ENCODE results near the gene WDR33.

The WDR33 gene

DNA sequence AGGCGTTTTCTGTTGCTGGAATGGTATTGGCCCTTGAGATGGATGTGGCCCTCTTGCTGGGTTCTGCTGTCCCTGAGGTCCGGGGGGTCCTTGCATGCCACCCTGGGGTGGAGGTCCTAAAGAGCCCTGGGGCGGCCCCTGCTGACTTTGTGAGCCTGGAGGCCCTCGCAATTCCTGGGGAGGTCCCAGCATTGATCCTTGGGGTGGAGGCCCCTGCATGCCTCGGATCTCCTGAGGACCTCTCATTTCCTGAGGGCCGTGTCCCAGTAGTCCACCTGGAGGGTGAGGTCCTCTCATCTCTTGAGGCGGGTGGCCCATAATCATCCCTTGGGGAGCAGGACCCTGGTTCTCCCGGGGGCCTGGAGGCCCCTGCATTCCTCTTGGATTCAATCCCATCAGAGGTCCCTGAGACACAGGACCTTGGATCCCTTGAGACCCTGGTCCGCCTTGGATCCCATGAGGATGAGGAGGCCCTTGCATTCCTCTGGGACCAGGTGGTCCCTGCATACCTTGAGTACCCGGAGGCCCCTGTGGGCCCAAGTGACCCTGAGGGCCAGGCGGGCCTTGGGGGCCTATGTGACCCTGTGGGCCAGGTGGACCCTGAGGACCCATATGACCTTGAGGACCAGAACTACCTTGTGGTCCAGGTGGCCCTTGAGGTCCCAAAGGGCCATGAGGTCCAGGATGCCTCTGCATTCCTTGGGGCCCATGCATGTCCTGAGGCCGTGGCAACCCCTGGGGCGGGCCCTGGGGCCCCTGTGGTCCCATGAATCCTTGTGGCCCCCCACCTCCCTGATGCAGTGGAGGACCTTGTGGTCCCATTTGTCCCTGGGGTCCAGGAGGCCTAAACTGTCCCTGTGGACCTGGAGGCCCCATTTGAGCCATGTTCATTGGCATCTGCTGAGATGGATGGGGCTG is 91.4 kb downstream of the WDR33 start:
- DNase-seq (ENCODE audit: low read depth), result no peak

DNA sequence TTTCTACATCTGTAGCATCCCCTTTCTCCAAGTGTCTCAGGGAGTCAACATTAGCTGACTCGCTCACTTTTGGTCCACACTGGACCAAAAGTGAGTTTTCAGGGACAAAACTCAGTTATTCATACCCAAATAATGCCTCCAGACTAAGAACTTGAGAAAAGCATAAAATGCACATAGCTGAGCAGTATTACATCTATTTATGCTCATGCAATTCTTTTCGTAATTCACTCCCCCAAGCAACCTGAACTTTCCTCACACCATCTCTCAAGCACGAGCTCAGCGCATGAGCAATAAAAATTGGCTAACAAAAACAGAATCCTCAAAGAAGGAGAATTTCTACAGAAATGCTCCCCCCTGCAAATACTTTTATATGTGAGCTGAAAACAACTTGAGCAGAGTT is 92.7 kb downstream of the WDR33 start:
- DNase-seq (ENCODE audit: low read depth), result no peak

DNA sequence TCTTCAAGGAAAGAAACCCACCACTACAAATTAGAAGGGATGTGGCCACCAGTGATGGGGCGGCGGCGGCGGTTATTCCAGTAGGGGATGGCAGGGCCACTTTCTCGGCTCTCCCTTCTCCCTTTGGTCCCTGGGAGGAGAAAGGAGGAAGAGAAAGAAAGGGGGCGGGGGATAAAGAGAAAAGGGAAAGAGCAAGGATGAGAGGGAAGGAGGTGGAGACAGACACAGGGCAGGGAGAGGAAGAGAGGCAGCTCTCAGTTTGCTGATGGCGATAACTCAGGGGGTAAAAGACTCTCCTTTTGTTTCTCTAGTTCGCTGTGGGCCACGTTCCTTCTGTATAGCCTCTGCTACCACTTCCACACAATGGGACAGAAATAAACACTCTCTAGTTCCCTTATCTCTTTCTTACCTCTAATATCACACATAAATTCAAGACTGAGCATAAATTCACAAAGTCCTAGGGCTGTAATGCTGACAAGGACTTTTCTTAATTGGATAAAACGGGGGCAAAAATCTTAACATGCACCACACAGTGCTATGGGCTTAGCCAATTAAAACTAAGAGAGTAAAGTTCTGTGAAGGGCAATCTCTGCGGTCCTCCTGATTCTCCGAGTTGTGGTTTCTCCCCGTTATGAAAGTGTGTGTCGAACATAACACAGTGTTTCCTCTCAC is 95.1 kb downstream of the WDR33 start:
- DNase-seq (ENCODE audit: low read depth), result no peak

DNA sequence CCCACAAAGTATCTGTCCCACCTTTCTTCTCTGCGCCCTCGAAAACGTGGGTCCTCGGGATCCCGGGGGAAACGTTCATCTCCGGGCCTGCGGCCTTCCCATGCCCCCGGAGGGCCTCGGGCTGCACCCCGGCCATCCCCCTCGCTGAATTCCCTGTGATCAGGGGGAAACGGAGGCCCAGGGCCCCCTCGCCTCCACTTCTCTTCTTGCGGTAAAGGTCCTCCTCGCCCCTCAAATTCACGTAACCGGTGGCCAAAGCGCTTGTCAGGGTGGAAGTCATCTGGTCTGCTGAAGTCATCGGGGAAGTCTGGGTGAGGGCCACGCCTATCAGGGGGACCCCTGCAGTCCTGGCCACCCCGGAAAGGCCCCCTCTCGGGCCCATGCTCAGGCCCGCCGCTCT is 97.4 kb downstream of the WDR33 start:
- DNase-seq (ENCODE audit: low read depth), result no peak

DNA sequence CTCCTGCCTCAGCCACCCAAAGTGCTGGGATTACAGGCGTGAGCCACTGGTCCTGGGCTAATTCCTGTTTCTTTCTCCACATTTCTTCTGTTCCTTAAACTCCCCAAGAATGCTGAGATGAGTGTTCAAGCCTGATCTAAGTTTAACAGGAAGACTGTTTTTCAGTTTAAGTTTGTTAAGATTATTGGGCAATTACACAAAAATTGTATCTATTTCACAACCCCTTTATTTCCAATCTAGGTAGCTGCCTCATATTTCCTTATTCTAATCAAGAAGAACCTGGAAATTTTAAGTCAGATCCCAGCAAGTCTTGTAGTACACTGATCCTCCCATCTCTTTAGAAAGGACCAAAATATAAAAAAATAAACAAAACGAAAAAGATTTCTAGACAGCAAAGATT is 98.0 kb downstream of the WDR33 start:
- DNase-seq (ENCODE audit: low read depth), result peak; percentile 26

DNA sequence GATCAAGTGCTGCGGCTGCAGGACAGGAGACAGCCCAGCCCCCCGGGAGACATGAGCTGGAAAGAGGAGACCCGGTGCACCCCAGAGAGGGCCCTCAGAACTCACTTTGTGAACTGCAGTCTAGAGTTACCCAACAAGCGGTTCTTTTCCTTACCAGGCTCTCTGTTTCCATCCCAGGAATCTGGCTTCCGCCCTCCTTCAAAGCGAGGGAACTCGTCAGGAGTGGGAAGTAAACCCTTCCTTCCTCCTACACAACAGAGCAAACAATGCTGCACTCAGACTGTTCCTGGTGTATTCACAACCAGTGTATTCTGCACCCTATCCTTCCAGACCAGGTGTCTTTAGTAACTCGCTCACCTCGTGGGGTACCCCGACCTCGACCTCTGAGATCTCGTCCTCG is 101.6 kb downstream of the WDR33 start:
- DNase-seq (ENCODE audit: low read depth), result no peak

DNA sequence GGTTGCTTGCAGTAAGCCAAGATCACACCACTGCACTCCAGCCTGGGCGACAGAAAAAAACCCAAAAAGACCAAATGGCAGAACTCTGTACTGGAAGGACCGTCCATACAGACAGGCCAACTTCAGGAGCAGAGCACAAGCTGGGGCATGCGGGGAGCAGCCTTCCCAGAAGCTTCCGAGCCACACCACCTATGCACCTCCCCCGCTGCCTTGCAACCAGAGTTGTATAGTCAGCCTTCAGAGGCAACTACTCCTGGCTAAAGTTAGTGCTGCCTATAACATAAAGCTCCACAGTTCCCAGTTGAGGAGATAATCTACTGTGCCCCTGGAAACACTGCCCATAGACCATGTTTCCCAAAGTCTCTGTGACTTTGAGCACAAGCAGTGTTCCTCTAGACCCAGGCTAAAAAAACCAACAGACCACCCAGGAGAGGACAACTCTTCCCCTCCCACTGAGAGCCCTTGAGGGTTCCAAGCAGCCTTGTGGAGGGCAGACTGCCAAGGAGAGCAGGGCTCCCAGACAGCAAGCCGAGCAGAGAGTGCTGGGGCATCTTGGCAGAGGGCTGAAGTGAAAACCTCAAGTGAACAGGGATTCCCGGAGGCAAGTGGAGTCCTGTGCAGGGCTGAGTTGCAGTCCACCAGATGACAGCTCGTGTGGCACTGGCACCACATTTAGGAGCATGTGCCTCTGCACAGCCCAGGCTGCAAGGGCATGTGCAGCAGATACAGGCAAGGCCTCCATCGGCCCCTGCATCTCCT is 102.9 kb downstream of the WDR33 start:
- DNase-seq (ENCODE audit: low read depth), result no peak

DNA sequence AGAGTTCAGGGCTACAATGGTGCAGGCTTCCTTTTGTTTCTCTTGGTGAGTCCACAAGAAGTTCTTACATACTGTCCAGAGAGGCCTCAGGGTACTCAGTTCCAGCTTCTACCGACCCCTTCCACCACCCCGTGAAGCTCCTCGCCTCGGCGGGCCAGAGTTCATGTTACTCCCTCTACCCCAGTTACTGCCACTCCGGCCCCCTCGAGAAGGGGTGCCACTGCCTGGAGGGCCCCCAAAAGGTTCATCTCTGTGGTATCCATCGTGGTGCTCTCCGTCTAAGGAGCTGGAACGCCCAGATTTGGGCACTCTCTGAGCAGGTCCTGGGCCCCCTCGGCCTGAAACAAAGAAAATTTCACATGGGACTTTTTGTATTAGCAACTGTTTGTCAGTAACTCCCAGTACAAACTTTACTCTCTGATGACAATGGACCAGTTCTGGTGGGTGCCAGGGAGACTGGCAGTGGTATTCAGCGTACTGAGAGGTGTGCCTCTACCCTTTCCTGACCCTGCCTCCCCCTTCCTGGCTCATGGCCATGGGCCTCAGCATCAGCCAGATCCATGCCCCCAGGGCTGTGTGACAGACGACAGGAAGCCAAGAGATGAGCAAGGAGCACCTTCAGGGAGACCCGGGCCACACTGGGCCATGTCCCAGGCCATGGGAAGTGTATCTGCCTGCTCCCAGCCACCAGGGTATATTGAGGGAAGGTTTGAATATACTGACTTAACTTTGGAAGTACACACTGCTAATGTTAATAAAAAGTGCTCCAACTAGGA is 104.6 kb downstream of the WDR33 start:
- no peak for DNase-seq (ENCODE audit: low read depth)

DNA sequence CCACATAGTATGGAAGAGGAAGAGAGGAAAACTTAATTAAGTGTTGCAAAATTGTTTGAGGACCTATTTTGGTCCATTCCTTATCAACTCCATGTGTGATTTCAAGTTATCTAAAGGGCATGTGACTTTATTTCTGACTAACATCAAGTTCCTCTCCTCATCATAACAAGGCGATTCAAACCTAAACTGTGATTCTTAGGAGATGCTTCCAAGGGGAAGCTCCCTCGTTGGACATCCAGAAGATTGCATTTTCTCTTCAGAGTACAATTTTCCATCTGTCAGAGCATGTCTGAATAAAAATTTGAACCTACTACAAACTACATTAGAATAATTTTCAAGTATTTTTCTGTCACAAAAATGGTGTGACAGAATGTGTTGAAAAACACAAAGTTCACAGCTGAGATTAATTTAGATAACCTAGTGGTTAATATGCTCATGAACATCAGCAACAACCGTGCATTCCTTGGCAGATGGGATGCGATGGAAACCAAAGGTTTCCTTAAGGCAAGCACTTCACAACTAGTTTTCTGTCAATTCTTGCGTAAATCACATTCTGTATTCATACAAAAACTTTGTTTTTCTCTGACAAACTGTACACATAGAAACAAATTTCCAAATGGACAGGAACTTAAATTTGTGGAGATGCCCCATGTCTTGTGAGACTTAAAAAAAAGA is 105.4 kb downstream of the WDR33 start:
- DNase-seq (ENCODE audit: low read depth), result peak; percentile 44

DNA sequence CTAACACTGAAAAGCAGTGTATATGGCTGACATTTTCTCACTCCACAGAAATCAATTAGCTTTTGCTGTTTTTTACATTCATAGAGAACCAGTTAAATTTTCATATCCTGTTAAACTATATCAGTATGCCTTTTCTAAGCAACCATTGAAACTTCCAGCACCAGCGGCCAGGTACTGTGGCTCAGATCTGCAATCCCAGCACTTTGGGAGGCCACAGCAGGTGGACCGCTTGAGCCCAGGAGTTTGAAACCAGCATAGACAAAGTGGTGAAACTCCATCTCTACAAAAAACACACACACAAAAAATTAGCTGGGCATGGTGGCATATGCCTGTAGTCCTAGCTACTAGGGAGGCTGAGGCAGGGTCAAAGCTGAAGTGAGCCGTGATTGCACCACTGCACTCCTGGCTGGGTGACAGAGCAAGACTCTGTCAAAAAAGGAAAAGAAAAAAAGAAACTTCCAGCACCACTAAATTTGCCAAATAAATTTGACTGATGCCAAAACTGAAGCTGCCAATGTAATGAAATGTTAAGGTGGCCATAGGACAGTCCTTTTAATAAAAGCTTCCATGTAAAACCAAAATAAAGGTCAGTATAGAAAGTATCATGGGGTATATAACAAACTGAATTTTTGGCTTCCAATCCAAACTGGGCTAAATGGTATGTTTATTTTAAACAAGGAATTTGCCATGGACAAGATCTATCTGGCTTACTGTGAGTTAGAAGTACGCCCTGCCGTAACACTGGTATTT is 106.2 kb downstream of the WDR33 start:
- no peak for DNase-seq (ENCODE audit: low read depth)

DNA sequence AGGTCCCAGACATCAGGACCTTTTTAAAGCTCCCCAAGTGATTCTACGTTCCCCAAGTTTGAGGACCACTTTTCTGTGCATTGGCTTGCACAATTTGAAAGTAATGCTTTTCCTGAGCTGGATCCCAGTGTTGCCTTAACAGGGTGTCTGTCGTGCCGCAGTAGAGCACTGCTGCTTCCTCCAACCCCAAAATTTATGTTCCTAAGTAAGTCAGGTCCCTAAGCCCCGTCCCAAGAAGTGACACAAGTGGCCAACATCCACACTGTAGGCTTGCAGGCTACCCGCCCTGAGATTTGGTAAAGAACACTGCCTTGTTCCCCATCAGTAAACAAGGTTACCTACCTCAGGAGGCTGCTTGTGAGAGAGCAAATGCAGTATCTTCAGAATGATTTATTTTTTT is 107.7 kb downstream of the WDR33 start:
- DNase-seq (ENCODE audit: low read depth), result no peak

DNA sequence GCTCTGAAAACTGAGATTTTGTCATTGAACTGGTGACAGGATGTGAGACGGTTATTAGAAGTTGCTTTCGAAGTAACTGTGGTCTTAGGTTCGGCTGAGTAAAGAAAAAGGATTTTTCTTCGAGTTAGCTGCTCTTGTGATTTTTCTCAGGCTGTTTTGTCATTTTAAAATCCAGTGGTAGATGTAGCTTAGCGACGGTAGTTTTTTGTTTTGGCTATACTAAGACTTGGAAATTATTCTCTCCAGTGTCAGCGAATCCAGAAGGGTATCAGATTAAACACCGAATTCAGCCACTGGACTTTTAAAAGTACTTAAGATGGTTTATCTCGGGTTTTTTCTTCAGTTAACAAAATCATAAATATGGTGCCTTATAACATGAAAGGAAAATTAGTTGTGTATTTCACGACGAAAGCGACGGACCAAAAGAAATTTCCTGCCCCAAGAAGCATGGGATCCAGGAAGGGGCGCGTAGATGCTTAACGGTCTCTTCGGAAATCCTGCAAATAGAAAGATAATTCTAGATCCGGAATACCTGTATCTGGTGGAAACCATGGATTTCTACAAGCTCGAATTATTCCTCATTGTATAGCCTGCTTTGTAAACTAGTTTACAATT is 108.5 kb downstream of the WDR33 start:
- DNase-seq (ENCODE audit: low read depth), result no peak

DNA sequence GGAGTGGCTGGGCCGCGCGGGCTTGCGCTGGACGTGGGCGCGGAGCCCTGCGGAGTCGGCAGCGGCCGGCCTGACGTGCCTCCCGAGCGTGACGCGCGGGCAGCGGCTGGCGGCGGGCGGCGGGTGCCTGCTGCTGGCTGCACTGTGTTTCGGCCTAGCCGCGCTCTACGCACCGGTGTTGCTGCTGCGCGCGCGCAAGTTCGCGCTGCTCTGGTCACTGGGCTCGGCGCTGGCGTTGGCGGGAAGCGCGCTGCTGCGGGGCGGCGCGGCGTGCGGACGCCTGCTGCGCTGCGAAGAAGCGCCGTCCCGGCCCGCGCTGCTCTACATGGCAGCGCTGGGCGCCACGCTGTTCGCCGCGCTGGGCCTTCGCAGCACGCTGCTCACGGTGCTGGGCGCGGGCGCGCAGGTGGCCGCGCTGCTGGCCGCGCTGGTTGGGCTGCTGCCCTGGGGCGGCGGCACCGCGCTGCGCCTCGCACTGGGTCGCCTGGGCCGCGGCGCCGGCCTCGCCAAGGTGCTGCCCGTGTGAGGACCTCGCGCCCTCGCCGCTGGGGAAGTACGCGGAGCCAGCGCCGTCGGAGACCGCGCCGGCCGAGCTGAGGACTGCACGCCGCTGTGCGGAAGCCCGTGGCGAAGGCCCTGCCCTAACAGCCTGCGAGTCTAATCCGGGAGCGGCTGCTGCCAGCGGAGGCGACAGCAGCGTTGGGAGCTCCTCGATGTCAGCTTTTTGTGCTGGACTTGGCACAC is 109.1 kb downstream of the WDR33 start:
- DNase-seq (ENCODE audit: low read depth), result peak; percentile 82

DNA sequence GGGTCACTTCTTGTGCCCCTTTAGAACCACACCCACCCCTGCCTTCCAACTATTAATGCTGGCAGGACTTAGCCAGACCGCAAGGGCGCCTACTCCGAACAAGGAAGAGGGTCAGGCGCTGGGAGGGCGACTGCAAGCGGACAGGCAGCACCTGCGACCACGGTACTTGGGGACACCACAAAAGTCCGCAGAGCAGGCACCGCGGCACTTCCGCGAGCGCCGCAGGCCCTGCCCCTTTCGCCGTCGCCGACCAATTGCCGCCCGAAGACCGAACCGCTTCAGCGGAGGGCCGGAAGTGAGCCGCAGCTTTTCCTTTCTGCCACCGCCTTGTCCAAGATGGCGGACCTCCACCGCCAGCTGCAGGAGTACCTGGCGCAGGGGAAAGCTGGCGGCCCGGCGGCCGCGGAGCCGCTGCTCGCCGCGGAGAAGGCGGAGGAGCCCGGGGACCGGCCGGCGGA is 109.7 kb downstream of the WDR33 start, which contains the start of gene SFT2D3:
Gene SFT2D3, plus strand, starts transcription at position 305 of the 458 bp plus-strand sequence. Its CDS starts 32 bp downstream, at position 337.
- peak; percentile 93 for DNase-seq (ENCODE audit: low read depth)

DNA sequence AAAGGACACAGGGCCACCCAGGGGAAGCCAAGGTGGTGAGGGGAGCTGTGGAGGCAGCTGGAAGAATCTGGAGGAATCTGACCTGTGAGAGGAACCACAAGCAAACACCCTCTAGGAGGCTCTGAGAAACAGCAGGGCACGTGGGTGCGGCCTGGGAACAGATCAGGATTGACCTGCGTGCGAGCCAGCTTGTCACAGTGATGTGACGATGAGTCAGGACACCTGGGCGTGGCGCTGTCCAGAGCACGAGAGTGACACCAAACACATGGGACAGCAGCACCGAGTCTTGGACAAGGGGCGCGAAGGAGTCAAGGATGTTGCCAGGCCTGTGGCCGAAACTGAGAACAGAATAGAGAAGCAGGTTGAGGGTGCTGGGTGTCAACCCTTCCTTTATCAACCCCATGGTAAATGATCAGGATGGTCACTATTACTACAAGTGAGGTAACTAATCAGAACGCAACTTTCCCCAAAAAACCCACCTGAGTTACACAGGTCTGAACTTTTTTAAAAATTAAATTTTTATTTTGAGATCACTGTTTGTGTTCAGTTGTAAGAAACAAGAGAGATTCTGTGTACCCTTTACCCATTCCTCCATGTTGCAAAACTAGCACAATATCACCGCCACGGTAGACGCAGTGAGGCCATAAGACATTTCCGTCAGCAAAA is 110.3 kb downstream of the WDR33 start:
- DNase-seq (ENCODE audit: low read depth), result no peak

DNA sequence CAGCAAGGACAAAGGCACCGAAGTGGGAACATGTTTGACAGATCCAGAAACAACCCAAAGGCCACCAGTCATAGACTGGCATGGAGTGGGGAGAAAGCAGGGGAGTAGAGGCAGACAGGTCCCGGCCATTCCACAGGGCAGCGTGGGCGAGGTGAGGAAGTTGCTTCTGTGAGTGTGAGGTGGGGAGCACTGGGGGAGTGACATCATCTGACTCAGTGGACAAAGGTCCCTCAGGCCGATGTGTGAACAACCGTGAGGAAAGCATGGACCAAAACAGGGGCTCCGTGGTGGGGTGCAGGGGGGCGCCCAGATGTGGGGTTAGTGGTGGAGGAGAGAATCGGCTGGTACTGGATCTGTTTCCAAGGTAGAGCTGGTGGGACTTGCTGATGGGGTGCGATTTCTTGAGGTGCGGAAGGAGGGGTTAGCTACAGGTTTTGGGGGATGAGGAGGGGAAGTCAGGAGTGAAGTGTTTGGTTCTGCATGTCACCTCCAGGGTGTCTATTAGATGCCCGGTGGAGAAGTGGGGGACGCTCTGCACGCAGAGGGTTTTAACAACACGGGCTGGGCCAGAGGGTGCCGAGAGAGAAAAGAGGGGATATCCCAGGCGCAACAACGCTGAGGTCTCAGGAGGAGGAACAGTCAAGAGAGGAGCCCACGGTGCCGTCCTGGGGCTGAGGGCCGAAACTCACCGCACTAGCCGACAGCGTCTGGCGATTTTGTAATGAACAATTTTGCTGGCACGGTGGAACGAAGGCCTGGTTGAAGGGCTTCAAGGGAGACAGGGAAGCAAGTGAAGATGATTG is 112.2 kb downstream of the WDR33 start:
- DNase-seq (ENCODE audit: low read depth), result no peak

DNA sequence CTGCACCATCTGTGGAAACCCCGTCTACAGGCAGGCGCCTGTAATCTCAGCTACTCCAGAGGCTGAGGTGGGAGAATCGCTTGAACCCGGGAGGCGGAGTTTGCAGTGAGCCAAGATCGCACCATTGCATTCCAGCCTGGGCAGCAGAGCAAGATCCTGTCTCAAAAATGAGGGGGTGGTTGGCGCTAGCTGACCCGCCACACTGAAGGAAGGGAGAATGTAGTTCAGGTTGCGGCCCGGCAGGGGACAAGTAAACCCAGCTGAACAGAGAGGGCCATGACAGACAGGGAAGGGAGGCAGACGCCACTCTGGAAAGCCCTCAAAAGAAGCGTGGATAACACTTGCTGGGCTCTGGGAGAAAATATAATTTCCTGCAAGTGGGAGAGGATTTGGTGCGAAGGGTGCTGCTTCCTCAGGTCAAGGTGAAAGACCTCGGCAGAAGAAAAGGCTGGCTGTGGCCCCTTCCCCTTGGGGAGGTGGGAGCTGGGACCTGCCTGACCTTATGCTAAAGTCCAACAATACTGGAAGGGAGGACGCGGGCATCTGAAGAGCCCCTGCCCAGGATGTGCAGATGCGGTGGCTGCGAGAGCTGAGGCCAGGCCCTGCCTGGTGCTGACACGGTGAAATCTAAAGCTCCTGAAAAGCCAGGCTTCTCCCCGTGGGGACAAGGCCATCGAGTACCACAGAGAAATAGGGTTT is 113.3 kb downstream of the WDR33 start:
- DNase-seq (ENCODE audit: low read depth), result no peak

All from iris pigment epithelial cell (primary cell).